Astrocyte (in vitro differentiated cells and primary cell): ENCODE data around the gene CUL2.

ENCODE experiments used
- EZH2 ChIP-seq: IDR thresholded peaks from 2 replicates; pipeline ENCODE4 v1.6.1; 2012; ENCODE audit warnings: mild to moderate bottlenecking, low read length, inconsistent platforms; ENCODE audit not compliant: insufficient read depth
- TF ChIP-seq, protein P1 (sequence below): IDR thresholded peaks from 2 replicates; pipeline ENCODE4 v1.5.1; 2011; ENCODE audit warnings: low read depth, mild to moderate bottlenecking, inconsistent platforms, low read length, moderate library complexity; ENCODE audit not compliant: insufficient read depth

DNA sequence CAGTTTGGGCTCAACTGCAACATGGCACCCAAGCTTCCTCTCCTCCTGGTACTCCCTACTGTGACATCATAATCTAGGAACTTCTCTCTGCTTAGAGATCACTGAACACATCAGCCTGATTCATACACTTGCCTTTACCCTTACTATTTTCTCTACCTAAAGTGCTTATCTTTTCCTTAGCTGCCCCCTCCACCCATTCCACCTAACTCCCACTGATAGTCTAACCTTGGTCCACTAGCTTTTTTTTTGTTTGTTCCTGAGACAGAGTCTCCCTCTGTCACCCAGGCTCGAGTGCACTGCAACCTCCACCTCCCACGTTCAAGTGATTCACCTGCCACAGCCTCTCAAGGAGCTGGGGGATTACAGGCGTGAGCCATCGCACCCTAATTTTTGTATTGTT, 15.9 kb downstream of the CUL2 start:
- TF ChIP-seq, protein P1, sequence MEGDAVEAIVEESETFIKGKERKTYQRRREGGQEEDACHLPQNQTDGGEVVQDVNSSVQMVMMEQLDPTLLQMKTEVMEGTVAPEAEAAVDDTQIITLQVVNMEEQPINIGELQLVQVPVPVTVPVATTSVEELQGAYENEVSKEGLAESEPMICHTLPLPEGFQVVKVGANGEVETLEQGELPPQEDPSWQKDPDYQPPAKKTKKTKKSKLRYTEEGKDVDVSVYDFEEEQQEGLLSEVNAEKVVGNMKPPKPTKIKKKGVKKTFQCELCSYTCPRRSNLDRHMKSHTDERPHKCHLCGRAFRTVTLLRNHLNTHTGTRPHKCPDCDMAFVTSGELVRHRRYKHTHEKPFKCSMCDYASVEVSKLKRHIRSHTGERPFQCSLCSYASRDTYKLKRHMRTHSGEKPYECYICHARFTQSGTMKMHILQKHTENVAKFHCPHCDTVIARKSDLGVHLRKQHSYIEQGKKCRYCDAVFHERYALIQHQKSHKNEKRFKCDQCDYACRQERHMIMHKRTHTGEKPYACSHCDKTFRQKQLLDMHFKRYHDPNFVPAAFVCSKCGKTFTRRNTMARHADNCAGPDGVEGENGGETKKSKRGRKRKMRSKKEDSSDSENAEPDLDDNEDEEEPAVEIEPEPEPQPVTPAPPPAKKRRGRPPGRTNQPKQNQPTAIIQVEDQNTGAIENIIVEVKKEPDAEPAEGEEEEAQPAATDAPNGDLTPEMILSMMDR, result no peak
- TF ChIP-seq EZH2, result no peak
